IPS-18a (cell line): Measurements from ENCODE around the gene PRSS50.

Experiments
- H3K27ac ChIP-seq: one replicate; pipeline ENCODE4 v1.5.1; 2013; ENCODE audit warnings: low read length
- H3K27me3 ChIP-seq: one replicate; pipeline ENCODE4 v1.6.1; 2013; ENCODE audit warnings: mild to moderate bottlenecking, low read length; ENCODE audit not compliant: control insufficient read depth, insufficient read depth
- H3K36me3 ChIP-seq: one replicate; pipeline ENCODE4 v1.6.1; 2013; ENCODE audit warnings: low read depth, low read length; ENCODE audit not compliant: control insufficient read depth
- H3K4me1 ChIP-seq: one replicate; pipeline ENCODE4 v1.6.1; 2013; ENCODE audit warnings: low read depth, low read length; ENCODE audit not compliant: control insufficient read depth
- H3K4me3 ChIP-seq: one replicate; pipeline ENCODE4 v1.5.1; 2013; ENCODE audit warnings: low read length
- H3K9ac ChIP-seq: one replicate; pipeline ENCODE4 v1.6.1; 2013; ENCODE audit warnings: mild to moderate bottlenecking, low read length, moderate library complexity
- H3K9me3 ChIP-seq: one replicate; pipeline ENCODE4 v1.6.1; 2013; ENCODE audit warnings: low read depth, low read length; ENCODE audit not compliant: control insufficient read depth

Gene PRSS50

GRCh38 chr3:46664971-46665762 is 52.5 kb downstream of the PRSS50 start:
- Histone ChIP-seq H3K4me3 (no peak overlapping the region), H3K9ac (no peak overlapping the region), H3K4me1 (peaks cover 22% of the 10 kb centered on the region), H3K9me3 (no peaks in the 10 kb centered on the region), H3K36me3 (no peaks in the 10 kb centered on the region), H3K27ac (no peak overlapping the region), H3K27me3 (no peaks in the 10 kb centered on the region)

GRCh38 chr3:46664188-46664970 is 53.3 kb downstream of the PRSS50 start:
- Histone ChIP-seq H3K9me3 (no peaks in the 10 kb centered on the region), H3K4me3 (no peak overlapping the region), H3K9ac (no peak overlapping the region), H3K27ac (no peak overlapping the region), H3K36me3 (no peaks in the 10 kb centered on the region), H3K27me3 (no peaks in the 10 kb centered on the region), H3K4me1 (peaks cover 29% of the 10 kb centered on the region)

DNA sequence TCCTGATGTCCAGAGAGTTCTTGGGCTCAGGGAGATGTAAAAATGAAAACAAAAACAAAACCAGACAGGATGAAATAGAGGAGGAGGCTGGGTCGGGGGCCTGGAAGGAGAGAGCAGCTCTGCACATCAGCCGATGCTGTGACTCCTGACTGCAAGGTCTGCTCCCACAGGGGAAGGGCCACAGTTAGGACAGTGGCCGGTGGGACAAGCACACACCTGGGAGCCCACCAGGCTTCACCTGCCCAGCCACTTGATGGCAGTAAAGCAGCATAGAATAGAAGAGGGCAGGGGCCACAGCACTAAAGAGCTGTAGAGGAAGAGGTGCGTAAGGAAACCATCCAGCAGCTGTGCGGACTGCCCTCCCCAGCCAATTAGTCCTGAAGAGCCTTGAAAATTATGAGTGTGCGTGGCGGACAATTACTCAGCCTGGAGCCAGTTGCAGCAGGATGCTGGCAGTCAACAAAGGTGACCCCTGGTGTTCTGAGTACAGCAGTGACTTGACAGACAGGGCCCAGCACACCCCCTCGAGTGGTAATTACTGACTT is 54.0 kb downstream of the PRSS50 start:
- Histone ChIP-seq H3K9me3 (no peaks in the 10 kb centered on the region), H3K4me3 (no peak overlapping the region), H3K36me3 (no peaks in the 10 kb centered on the region), H3K4me1 (peaks cover 35% of the 10 kb centered on the region), H3K9ac (no peak overlapping the region), H3K27me3 (no peaks in the 10 kb centered on the region), H3K27ac (no peak overlapping the region)

GRCh38 chr3:46662771-46663551 is 54.7 kb downstream of the PRSS50 start:
- H3K27me3 ChIP-seq, result no peaks in the 10 kb centered on the region
- no peak overlapping the region for H3K9ac ChIP-seq
- H3K4me3 ChIP-seq, result no peak overlapping the region
- no peak overlapping the region for H3K27ac ChIP-seq
- no peaks in the 10 kb centered on the region for H3K9me3 ChIP-seq
- H3K36me3 ChIP-seq, result no peaks in the 10 kb centered on the region
- peaks cover 35% of the 10 kb centered on the region for H3K4me1 ChIP-seq
